ENCODE data around the gene HOXA3.

- TF ChIP-seq POLR2A (IDR thresholded peaks at IDR 0.05) (no peak), CTCF (IDR thresholded peaks at IDR 0.05) (no peak)
These were observed 20.2 kb downstream of the HOXA3 start for GRCh38 chr7:27132214-27132613.
